ENCODE measurements around the gene ZBTB25.

Gene ZBTB25

GRCh38 chr14:64438181-64438841, 65.3 kb downstream of the ZBTB25 start:
- no peak for DNase-seq

- no peak for DNase-seq
Observed at GRCh38 chr14:64434528-64434927, 69.1 kb downstream of the ZBTB25 start.

GRCh38 chr14:64423987-64424386, 79.7 kb downstream of the ZBTB25 start:
- no peak for DNase-seq

- DNase-seq: no peak
Observed at GRCh38 chr14:64422756-64423155, 80.9 kb downstream of the ZBTB25 start.

- no peak for DNase-seq
Observed at GRCh38 chr14:64422005-64422404, 81.6 kb downstream of the ZBTB25 start.

GRCh38 chr14:64421166-64421565, 82.5 kb downstream of the ZBTB25 start:
- no peak for DNase-seq

- DNase-seq: no peak
Observed at GRCh38 chr14:64419003-64419402, 84.6 kb downstream of the ZBTB25 start.

GRCh38 chr14:64417771-64418125, 85.9 kb downstream of the ZBTB25 start:
- no peak for DNase-seq

GRCh38 chr14:64417055-64417770, 86.4 kb downstream of the ZBTB25 start:
- DNase-seq: no peak

- no peak for DNase-seq
Observed at GRCh38 chr14:64416348-64416932, 87.2 kb downstream of the ZBTB25 start.

- no peak for DNase-seq
Observed at GRCh38 chr14:64412237-64412636, 91.4 kb downstream of the ZBTB25 start.

GRCh38 chr14:64411001-64411400, 92.6 kb downstream of the ZBTB25 start:
- DNase-seq: no peak

GRCh38 chr14:64410084-64410774, 93.4 kb downstream of the ZBTB25 start:
- no peak for DNase-seq

- no peak for DNase-seq
Observed at GRCh38 chr14:64409126-64409920, 94.3 kb downstream of the ZBTB25 start.

GRCh38 chr14:64407329-64407728, 96.3 kb downstream of the ZBTB25 start:
- no peak for DNase-seq

- DNase-seq: no peak
Observed at GRCh38 chr14:64405295-64405694, 98.3 kb downstream of the ZBTB25 start.

- DNase-seq: no peak
Observed at GRCh38 chr14:64401949-64402348, 101.7 kb downstream of the ZBTB25 start.

- DNase-seq: no peak
Observed at GRCh38 chr14:64400829-64401459, 102.7 kb downstream of the ZBTB25 start.
